Measurements from ENCODE around the gene CNP. TPM values are rescaled to one million over a fixed set of nuclear protein-coding genes. Genes with fewer than 3 reads are reported as not detected.

The CNP gene
- total RNA-seq, 1 experiment from 2014 or later = 144 TPM

Other genes starting within 250 kb of the CNP start
- gene HAP1, start 232.2 kb upstream of the CNP start, total RNA-seq (2022) = 0.86 and 1.2 TPM in 2 replicates
- 695 and 705 TPM in 2 replicates for gene JUP, start 180.1 kb upstream of the CNP start, total RNA-seq (2022)
- 19.9 and 22.5 TPM in 2 replicates for gene P3H4, start 154.8 kb upstream of the CNP start, total RNA-seq (2022)
- gene FKBP10, start 153.8 kb upstream of the CNP start, total RNA-seq (2022) = 0.92 and 3.6 TPM in 2 replicates
- 62.0 and 65.2 TPM in 2 replicates for gene NT5C3B, start 130.6 kb upstream of the CNP start, total RNA-seq (2022)
- gene KLHL10, start 129.0 kb upstream of the CNP start, total RNA-seq (2022) = not detected in 2 replicates
- 25.3 and 25.6 TPM in 2 replicates for gene KLHL11, start 101.4 kb upstream of the CNP start, total RNA-seq (2022)
- 258 and 265 TPM in 2 replicates for gene ACLY, start 47.8 kb upstream of the CNP start, total RNA-seq (2022)
- 0.73 and 2.7 TPM in 2 replicates for gene ODAD4, start 36.2 kb upstream of the CNP start, total RNA-seq (2022)
- gene DNAJC7, start 50.6 kb downstream of the CNP start, total RNA-seq (2022) = 184 and 193 TPM in 2 replicates
- 55.7 and 58.4 TPM in 2 replicates for gene NKIRAS2, start 53.3 kb downstream of the CNP start, total RNA-seq (2022)
- gene C17orf113, start 83.8 kb downstream of the CNP start, total RNA-seq (2022) = 4.2 and 4.5 TPM in 2 replicates
- gene ZNF385C, start 131.7 kb downstream of the CNP start, total RNA-seq (2022) = 4.0 and 6.3 TPM in 2 replicates
- gene DHX58, start 145.9 kb downstream of the CNP start, total RNA-seq (2022) = 45.6 and 77.5 TPM in 2 replicates
- 94.7 and 100.0 TPM in 2 replicates for gene KAT2A, start 154.6 kb downstream of the CNP start, total RNA-seq (2022)
- 0.54 and 0.69 TPM in 2 replicates for gene HSPB9, start 156.0 kb downstream of the CNP start, total RNA-seq (2022)
- 284 and 315 TPM in 2 replicates for gene RAB5C, start 188.2 kb downstream of the CNP start, total RNA-seq (2022)
- not detected in 2 replicates for gene KCNH4, start 214.3 kb downstream of the CNP start, total RNA-seq (2022)
- gene HCRT, start 218.7 kb downstream of the CNP start, total RNA-seq (2022) = not detected in 2 replicates
- 37.4 and 42.7 TPM in 2 replicates for gene GHDC, start 227.7 kb downstream of the CNP start, total RNA-seq (2022)

Measured in Calu3 (cell line).